Effector memory CD4-positive, alpha-beta T cell (primary cell): Measurements from ENCODE around the gene HOXA4.

Source experiments
- DNase-seq, 3 donors: peaks; one replicate each; pipeline ENCODE4 v3.0.0-alpha.2; 2020
- H3K27ac ChIP-seq: 2 replicates; pipeline ENCODE4 v1.7.0; 2013; ENCODE audit warnings: mild to moderate bottlenecking, low read length, moderate library complexity; ENCODE audit not compliant: insufficient read depth, poor library complexity, severe bottlenecking
- H3K27me3 ChIP-seq: replicated peaks from 2 replicates; pipeline ENCODE4 v1.7.0; 2013; ENCODE audit warnings: mild to moderate bottlenecking, low read length; ENCODE audit not compliant: insufficient read depth, control insufficient read depth, poor library complexity, severe bottlenecking
- H3K36me3 ChIP-seq: 2 replicates; pipeline ENCODE4 v1.7.0; 2013; ENCODE audit warnings: mild to moderate bottlenecking, low read length, moderate library complexity; ENCODE audit not compliant: control insufficient read depth, insufficient read depth
- H3K4me1 ChIP-seq: 2 replicates; pipeline ENCODE4 v1.7.0; 2013; ENCODE audit warnings: low read length, mild to moderate bottlenecking; ENCODE audit not compliant: control insufficient read depth, insufficient read depth, poor library complexity, severe bottlenecking
- H3K4me3 ChIP-seq: 2 replicates; pipeline ENCODE4 v1.7.0; 2013; ENCODE audit warnings: low read length, low read depth, mild to moderate bottlenecking; ENCODE audit not compliant: insufficient read depth, poor library complexity, severe bottlenecking
- H3K9me3 ChIP-seq: 2 replicates; pipeline ENCODE4 v1.7.0; 2013; ENCODE audit warnings: mild to moderate bottlenecking, low read length, moderate library complexity; ENCODE audit not compliant: control insufficient read depth

Gene HOXA4

GRCh38 chr7:27096768-27097514, 33.6 kb downstream of the HOXA4 start:
- no peaks in the 10 kb centered on the region for H3K9me3 ChIP-seq
- H3K4me3 ChIP-seq: peak overlapping the region; percentile 85
- H3K27ac ChIP-seq: peak overlapping the region; percentile 3
- H3K27me3 ChIP-seq: peaks cover 11% of the 10 kb centered on the region
- no peak for DNase-seq
- no peaks in the 10 kb centered on the region for H3K36me3 ChIP-seq
- H3K4me1 ChIP-seq: peaks cover 16% of the 10 kb centered on the region

GRCh38 chr7:27095897-27096767, 34.4 kb downstream of the HOXA4 start, which contains the start of gene HOXA1:
Gene HOXA1 (minus strand): TSS chr7:27096000. CDS start chr7:27095912, 88 bp downstream.
- no peaks in the 10 kb centered on the region for H3K9me3 ChIP-seq
- H3K27ac ChIP-seq: peak within 1 kb of the TSS; percentile 3
- no peaks in the 10 kb centered on the region for H3K36me3 ChIP-seq
- H3K4me1 ChIP-seq: peaks cover 16% of the 10 kb centered on the region
- peak; percentile 62 to 70 (median 70) for DNase-seq
- H3K4me3 ChIP-seq: peak within 1 kb of the TSS; percentile 85
- peaks cover 7% of the 10 kb centered on the region for H3K27me3 ChIP-seq

GRCh38 chr7:27095050-27095896, 35.3 kb downstream of the HOXA4 start:
- H3K27me3 ChIP-seq: peaks cover 11% of the 10 kb centered on the region
- H3K36me3 ChIP-seq: no peaks in the 10 kb centered on the region
- no peaks in the 10 kb centered on the region for H3K9me3 ChIP-seq
- H3K4me3 ChIP-seq: peak overlapping the region; percentile 85
- H3K27ac ChIP-seq: no peak overlapping the region
- H3K4me1 ChIP-seq: peaks cover 16% of the 10 kb centered on the region
- peak in 1 of 3 donors; percentile 15 for DNase-seq

GRCh38 chr7:27094304-27095049, 36.1 kb downstream of the HOXA4 start:
- no peaks in the 10 kb centered on the region for H3K9me3 ChIP-seq
- peaks cover 16% of the 10 kb centered on the region for H3K4me1 ChIP-seq
- H3K27me3 ChIP-seq: peaks cover 19% of the 10 kb centered on the region
- DNase-seq: no peak
- H3K36me3 ChIP-seq: no peaks in the 10 kb centered on the region
- H3K27ac ChIP-seq: no peak overlapping the region
- no peak overlapping the region for H3K4me3 ChIP-seq

GRCh38 chr7:27093184-27093895, 37.2 kb downstream of the HOXA4 start:
- no peaks in the 10 kb centered on the region for H3K36me3 ChIP-seq
- peaks cover 16% of the 10 kb centered on the region for H3K4me1 ChIP-seq
- no peak overlapping the region for H3K4me3 ChIP-seq
- H3K27ac ChIP-seq: no peak overlapping the region
- no peaks in the 10 kb centered on the region for H3K9me3 ChIP-seq
- peaks cover 27% of the 10 kb centered on the region for H3K27me3 ChIP-seq
- no peak for DNase-seq

- H3K27me3 ChIP-seq: peaks cover 29% of the 10 kb centered on the region
Observed at GRCh38 chr7:27092819-27093110, 37.8 kb downstream of the HOXA4 start.

GRCh38 chr7:27091941-27092818, 38.4 kb downstream of the HOXA4 start:
- H3K4me3 ChIP-seq: no peak overlapping the region
- no peaks in the 10 kb centered on the region for H3K9me3 ChIP-seq
- no peak for DNase-seq
- peaks cover 33% of the 10 kb centered on the region for H3K27me3 ChIP-seq
- no peaks in the 10 kb centered on the region for H3K36me3 ChIP-seq
- H3K27ac ChIP-seq: no peak overlapping the region
- peaks cover 18% of the 10 kb centered on the region for H3K4me1 ChIP-seq

More at GRCh38 chr7:27092819-27093110, 37.8 kb downstream of the HOXA4 start:
- Histone ChIP-seq H3K36me3 (no peaks in the 10 kb centered on the region), H3K4me3 (no peak overlapping the region), H3K4me1 (peaks cover 19% of the 10 kb centered on the region), H3K27ac (no peak overlapping the region), H3K9me3 (no peaks in the 10 kb centered on the region)
- no peak for DNase-seq

GRCh38 chr7:27091105-27091504, 39.5 kb downstream of the HOXA4 start:
- Histone ChIP-seq H3K4me1 (peaks cover 8% of the 10 kb centered on the region), H3K27ac (no peak overlapping the region), H3K9me3 (no peaks in the 10 kb centered on the region), H3K36me3 (no peaks in the 10 kb centered on the region), H3K27me3 (peaks cover 34% of the 10 kb centered on the region), H3K4me3 (no peak overlapping the region)
- DNase-seq: no peak
